ENCODE results near the gene NR3C1. TPM values are rescaled to one million over a fixed set of nuclear protein-coding genes. Genes with fewer than 3 reads are reported as not detected.

Gene NR3C1
- total RNA-seq, 1 donor from 2014 or later = 44.6 TPM

DNA sequence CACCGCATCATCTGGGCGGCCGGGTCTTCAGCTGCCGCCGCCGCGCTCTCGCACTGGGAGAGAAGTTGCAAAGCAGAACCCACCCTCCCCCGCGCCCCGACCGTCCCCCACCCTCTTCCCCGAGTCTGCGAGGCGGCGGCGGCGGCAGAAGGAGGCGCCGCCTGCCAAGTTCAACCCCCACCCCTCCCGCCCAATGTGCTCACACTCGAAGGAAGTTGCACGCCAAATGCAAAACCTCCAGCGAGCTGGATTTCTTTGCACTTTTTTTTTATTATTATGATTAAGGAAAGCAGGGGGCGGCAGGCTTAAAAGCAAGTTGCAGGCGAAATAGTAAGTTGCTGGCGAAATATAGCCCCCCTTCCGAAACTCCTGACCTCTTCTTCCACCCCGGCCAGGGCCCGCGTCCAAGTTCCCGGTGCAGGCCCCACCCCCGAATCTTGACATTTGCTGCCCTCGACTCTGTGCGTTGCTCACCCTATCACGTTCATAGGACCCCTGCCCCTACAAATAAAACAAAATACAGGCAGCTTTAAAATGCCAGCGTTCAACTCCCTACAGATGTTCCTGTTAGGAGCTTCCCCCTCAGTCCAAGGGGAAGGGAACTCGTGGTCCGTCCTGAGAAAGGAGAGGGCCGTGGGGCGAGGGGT lies 1.1 kb upstream of the NR3C1 start:
- Mint-ChIP-seq H3K9me3 (ENCODE audit: low read depth) (no peaks in the 10 kb centered on the region), H3K4me1 (ENCODE audit: low read depth) (peaks cover 36% of the 10 kb centered on the region), H3K27me3 (ENCODE audit: low read depth) (no peaks in the 10 kb centered on the region), H3K27ac (ENCODE audit: unreplicated experiment) (peak overlapping the region; percentile 100), H3K4me3 (ENCODE audit: unreplicated experiment) (peak overlapping the region; percentile 87), H3K36me3 (ENCODE audit: low read depth) (peaks cover 7% of the 10 kb centered on the region)
- TF ChIP-seq, protein P1, sequence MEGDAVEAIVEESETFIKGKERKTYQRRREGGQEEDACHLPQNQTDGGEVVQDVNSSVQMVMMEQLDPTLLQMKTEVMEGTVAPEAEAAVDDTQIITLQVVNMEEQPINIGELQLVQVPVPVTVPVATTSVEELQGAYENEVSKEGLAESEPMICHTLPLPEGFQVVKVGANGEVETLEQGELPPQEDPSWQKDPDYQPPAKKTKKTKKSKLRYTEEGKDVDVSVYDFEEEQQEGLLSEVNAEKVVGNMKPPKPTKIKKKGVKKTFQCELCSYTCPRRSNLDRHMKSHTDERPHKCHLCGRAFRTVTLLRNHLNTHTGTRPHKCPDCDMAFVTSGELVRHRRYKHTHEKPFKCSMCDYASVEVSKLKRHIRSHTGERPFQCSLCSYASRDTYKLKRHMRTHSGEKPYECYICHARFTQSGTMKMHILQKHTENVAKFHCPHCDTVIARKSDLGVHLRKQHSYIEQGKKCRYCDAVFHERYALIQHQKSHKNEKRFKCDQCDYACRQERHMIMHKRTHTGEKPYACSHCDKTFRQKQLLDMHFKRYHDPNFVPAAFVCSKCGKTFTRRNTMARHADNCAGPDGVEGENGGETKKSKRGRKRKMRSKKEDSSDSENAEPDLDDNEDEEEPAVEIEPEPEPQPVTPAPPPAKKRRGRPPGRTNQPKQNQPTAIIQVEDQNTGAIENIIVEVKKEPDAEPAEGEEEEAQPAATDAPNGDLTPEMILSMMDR (IDR thresholded peaks at IDR 0.05) = peak; percentile 49
- no peak for DNase-seq (ENCODE audit: low spot score)

DNA sequence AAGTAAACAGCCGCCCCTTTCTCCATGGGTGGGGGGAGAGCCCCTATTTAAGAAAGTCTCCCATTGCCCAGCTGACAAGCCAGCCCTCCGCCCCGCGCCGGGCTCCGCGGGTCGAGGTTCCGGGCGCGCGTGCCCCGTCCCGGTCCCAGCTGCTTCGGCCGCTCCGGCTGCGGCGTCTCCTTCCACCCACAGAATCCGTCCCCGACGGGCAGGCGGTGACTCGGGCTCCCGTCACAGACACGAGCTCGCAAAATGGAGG lies 223 bp downstream of the NR3C1 start:
- Mint-ChIP-seq H3K27me3 (ENCODE audit: low read depth) (no peaks in the 10 kb centered on the region), H3K36me3 (ENCODE audit: low read depth) (peaks cover 11% of the 10 kb centered on the region), H3K4me3 (ENCODE audit: unreplicated experiment) (peak overlapping the region; percentile 80), H3K27ac (ENCODE audit: unreplicated experiment) (peak overlapping the region; percentile 93), H3K4me1 (ENCODE audit: low read depth) (peaks cover 48% of the 10 kb centered on the region), H3K9me3 (ENCODE audit: low read depth) (no peaks in the 10 kb centered on the region)
- no peak for DNase-seq (ENCODE audit: low spot score)
- TF ChIP-seq, protein P1 (IDR thresholded peaks at IDR 0.05) = no peak

GRCh38 chr5:143402553-143403333 lies 743 bp downstream of the NR3C1 start:
- H3K27me3 Mint-ChIP-seq (ENCODE audit: low read depth) = no peaks in the 10 kb centered on the region
- peaks cover 11% of the 10 kb centered on the region for H3K36me3 Mint-ChIP-seq (ENCODE audit: low read depth)
- no peaks in the 10 kb centered on the region for H3K9me3 Mint-ChIP-seq (ENCODE audit: low read depth)
- H3K4me1 Mint-ChIP-seq (ENCODE audit: low read depth) = peaks cover 53% of the 10 kb centered on the region
- H3K27ac Mint-ChIP-seq (ENCODE audit: unreplicated experiment) = peak overlapping the region; percentile 76
- H3K4me3 Mint-ChIP-seq (ENCODE audit: unreplicated experiment) = peak overlapping the region; percentile 80
- DNase-seq (ENCODE audit: low spot score) = peak; percentile 86
- TF ChIP-seq, protein P1 (IDR thresholded peaks at IDR 0.05) = peak; percentile 53

DNA sequence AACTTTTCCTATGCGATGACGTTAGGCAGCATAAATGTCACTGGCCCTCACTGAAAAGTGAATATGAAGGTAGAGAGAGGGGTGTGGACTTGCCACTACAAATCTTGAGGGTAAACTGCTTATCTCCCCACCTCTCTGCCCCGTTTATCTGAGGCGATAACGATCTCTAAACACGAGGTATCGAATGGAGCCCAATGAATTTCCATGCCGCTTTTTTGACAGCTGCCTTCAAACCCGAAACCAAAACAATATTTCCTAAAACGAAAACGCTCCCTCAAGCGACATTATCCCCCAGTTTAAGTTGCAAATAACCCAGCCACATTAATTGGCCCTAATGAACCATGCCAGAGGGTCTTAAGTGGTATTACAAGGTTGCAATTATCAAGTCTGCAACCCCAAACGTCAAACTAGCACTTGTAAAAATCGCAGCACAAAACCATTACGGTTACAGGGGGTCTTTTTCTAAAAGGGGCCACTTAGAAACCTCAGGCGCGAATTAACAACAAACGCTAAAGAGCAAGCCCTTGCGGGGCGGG lies 1.4 kb downstream of the NR3C1 start:
- peaks cover 11% of the 10 kb centered on the region for H3K36me3 Mint-ChIP-seq (ENCODE audit: low read depth)
- H3K27me3 Mint-ChIP-seq (ENCODE audit: low read depth) = no peaks in the 10 kb centered on the region
- peaks cover 59% of the 10 kb centered on the region for H3K4me1 Mint-ChIP-seq (ENCODE audit: low read depth)
- no peak for DNase-seq (ENCODE audit: low spot score)
- H3K27ac Mint-ChIP-seq (ENCODE audit: unreplicated experiment) = peak overlapping the region; percentile 54
- TF ChIP-seq, protein P1 (IDR thresholded peaks at IDR 0.05) = no peak
- H3K9me3 Mint-ChIP-seq (ENCODE audit: low read depth) = no peaks in the 10 kb centered on the region
- peak overlapping the region; percentile 80 for H3K4me3 Mint-ChIP-seq (ENCODE audit: unreplicated experiment)

GRCh38 chr5:143401227-143402016 lies 2.1 kb downstream of the NR3C1 start:
- H3K4me1 Mint-ChIP-seq (ENCODE audit: low read depth) = peaks cover 65% of the 10 kb centered on the region
- H3K36me3 Mint-ChIP-seq (ENCODE audit: low read depth) = peaks cover 10% of the 10 kb centered on the region
- no peaks in the 10 kb centered on the region for H3K27me3 Mint-ChIP-seq (ENCODE audit: low read depth)
- H3K27ac Mint-ChIP-seq (ENCODE audit: unreplicated experiment) = no peak overlapping the region
- H3K4me3 Mint-ChIP-seq (ENCODE audit: unreplicated experiment) = peak overlapping the region; percentile 80
- no peak for DNase-seq (ENCODE audit: low spot score)
- no peaks in the 10 kb centered on the region for H3K9me3 Mint-ChIP-seq (ENCODE audit: low read depth)
- TF ChIP-seq, protein P1 (IDR thresholded peaks at IDR 0.05) = no peak

Measured in chondrocyte (in vitro differentiated cells).